Lower leg skin (tissue), 3 donors: Measurements from ENCODE around the gene DISP3.

ENCODE experiments used
- POLR2A ChIP-seq, 2 donors: fragments of 450-650 bp; IDR thresholded peaks; one replicate each; pipeline ENCODE4 v1.6.1; 2016 to 2017; ENCODE audit warnings: antibody characterized with exemption in 2 of 2, mild to moderate bottlenecking in 1 of 2, moderate library complexity in 1 of 2
- TF ChIP-seq, protein P1 (sequence below), 3 donors: fragments of 450-650 bp; IDR thresholded peaks; one replicate each; pipeline ENCODE4 v1.5.1; 2016; ENCODE audit warnings: antibody characterized with exemption in 3 of 3, mild to moderate bottlenecking in 3 of 3, moderate library complexity in 2 of 3

DNA sequence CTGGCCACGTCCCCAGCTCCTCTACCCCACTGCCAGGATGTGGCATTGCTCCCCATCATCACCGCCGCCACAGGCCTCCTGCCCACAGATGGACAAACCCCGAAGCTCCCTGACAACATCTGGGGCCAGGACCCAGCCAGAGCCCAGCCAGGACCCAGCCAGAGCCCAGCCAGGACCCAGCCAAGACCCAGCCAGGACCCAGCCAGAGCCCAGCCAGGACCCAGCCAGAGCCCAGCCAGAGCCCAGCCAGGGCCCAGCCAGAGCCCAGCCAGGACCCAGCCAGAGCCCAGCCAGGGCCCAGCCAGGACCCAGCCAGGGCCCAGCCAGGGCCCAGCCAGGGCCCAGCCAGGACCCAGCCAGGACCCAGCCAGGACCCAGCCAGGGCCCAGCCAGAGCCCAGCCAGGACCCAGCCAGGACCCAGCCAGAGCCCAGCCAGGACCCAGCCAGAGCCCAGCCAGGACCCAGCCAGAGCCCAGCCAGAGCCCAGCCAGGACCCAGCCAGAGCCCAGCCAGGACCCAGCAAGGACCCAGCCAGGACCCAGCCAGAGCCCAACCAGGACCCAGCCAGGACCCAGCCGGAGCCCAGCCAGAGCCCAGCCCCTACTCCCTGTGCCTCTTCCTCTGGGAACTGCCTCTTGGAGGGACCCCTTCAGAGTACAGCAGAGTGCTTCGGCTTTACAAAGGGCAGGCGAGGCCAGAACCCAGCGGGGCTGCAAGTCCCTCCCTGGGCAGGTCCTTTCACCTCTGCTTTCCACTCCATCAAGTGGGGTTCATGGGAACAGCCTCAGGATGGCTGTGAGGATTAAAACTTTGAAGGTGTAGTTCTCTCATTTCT lies 43.7 kb downstream of the DISP3 start:
- TF ChIP-seq, protein P1, sequence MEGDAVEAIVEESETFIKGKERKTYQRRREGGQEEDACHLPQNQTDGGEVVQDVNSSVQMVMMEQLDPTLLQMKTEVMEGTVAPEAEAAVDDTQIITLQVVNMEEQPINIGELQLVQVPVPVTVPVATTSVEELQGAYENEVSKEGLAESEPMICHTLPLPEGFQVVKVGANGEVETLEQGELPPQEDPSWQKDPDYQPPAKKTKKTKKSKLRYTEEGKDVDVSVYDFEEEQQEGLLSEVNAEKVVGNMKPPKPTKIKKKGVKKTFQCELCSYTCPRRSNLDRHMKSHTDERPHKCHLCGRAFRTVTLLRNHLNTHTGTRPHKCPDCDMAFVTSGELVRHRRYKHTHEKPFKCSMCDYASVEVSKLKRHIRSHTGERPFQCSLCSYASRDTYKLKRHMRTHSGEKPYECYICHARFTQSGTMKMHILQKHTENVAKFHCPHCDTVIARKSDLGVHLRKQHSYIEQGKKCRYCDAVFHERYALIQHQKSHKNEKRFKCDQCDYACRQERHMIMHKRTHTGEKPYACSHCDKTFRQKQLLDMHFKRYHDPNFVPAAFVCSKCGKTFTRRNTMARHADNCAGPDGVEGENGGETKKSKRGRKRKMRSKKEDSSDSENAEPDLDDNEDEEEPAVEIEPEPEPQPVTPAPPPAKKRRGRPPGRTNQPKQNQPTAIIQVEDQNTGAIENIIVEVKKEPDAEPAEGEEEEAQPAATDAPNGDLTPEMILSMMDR (IDR thresholded peaks at IDR 0.05), result no peak
- TF ChIP-seq POLR2A (IDR thresholded peaks at IDR 0.05), result no peak
